Activated CD4-positive, alpha-beta T cell treated with anti-CD3 and anti-CD28 coated beads for 36 hours (primary cell): ENCODE measurements around the gene POM121. TPM values are rescaled to one million over a fixed set of nuclear protein-coding genes. Genes with fewer than 3 reads are reported as not detected.
A peak's percentile ranks its signal among the peaks of the same experiment; 100 is the strongest.
"Not testable (repeated sequence)": the region's sequence is repeated elsewhere in the genome, so short reads cannot be mapped to it uniquely, and the experiment has no call there.

ENCODE experiments used
- ATAC-seq: fragments of 200-7000 bp; cut with Tn5 transposase; one replicate; pipeline ENCODE4 v1.10.0; 2021; ENCODE audit warnings: mild to moderate bottlenecking, moderate library complexity
- CTCF ChIA-PET: fragments of 350-600 bp; sonication (Branson Sonifier 250); formaldehyde crosslinking; loops from one replicate; lab custom pipeline; 2021; ENCODE audit warnings: antibody characterized with exemption; lab: Charles Lee
- POLR2A ChIA-PET: fragments of 350-600 bp; sonication (Branson Sonifier 250); formaldehyde crosslinking; loops from one replicate; lab custom pipeline; 2021; ENCODE audit warnings: antibody characterized with exemption, inconsistent platforms; lab: Charles Lee
- DNase-seq: peaks from one replicate; pipeline ENCODE4 v3.0.0-alpha.2; 2020
- H3K27ac Mint-ChIP-seq: one replicate; pipeline ENCODE4 v1.8.0; 2021; ENCODE audit warnings: mixed read lengths
- H3K27me3 Mint-ChIP-seq: one replicate; pipeline ENCODE4 v1.8.0; 2021; ENCODE audit warnings: mixed read lengths
- H3K36me3 Mint-ChIP-seq: one replicate; pipeline ENCODE4 v1.8.0; 2021; ENCODE audit warnings: low read depth, mixed read lengths
- H3K4me1 Mint-ChIP-seq: one replicate; pipeline ENCODE4 v1.8.0; 2021; ENCODE audit warnings: mixed read lengths
- H3K4me3 Mint-ChIP-seq: one replicate; pipeline ENCODE4 v1.8.0; 2021; ENCODE audit warnings: mild to moderate bottlenecking, moderate library complexity, mixed read lengths
- H3K9me3 Mint-ChIP-seq: one replicate; pipeline ENCODE4 v1.8.0; 2021; ENCODE audit warnings: low read depth, mixed read lengths
- intact Hi-C, 2 experiments: fragments of 100-400 bp; cut with DNase I in 1 of 2; cut with micrococcal nuclease in 1 of 2; formaldehyde crosslinking; loops; one replicate each; pipeline versions ENCODE4 v1.14.2 to v1.15.1; 2022 to 2024; cut with DNase I, micrococcal nuclease
- total RNA-seq, 2 experiments: library from RNA; stranded (reverse); gene quantifications; one replicate each; pipeline ENCODE4 v1.2.3, GENCODE V29; 2021

The POM121 gene
- total RNA-seq, 2 experiments from 2014 or later, result 62.2 to 67.4 TPM

- POLR2A ChIA-PET, ATAC-seq, H3K36me3 Mint-ChIP-seq, CTCF ChIA-PET, H3K27me3 Mint-ChIP-seq, H3K27ac Mint-ChIP-seq, intact Hi-C loops, DNase-seq, H3K4me1 Mint-ChIP-seq, H3K9me3 Mint-ChIP-seq, H3K4me3 Mint-ChIP-seq: not testable (repeated sequence)
These were observed 24.8 kb downstream of the POM121 start for GRCh38 chr7:72949686-72950085.

DNA sequence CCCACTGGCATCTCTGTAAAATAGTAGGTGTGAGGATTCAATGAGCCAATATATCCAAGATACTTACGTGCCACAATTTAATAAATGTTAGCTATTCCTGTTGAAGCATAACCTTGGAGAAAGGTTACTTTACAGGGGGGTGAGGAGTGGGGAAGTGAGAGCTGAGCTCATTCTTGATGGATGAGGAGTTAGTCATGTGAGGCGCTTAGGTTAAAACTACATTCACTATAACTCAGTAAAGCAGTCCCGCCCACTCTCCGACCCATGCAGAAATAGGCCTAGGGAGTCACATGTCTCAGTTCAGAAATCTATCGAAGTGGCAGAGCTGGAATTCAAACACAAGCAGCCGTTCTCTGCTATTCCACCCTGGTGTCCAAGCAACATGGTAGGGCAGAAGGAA lies 25.5 kb downstream of the POM121 start:
- intact Hi-C loops, H3K36me3 Mint-ChIP-seq, H3K4me1 Mint-ChIP-seq, H3K9me3 Mint-ChIP-seq, ATAC-seq, H3K27ac Mint-ChIP-seq, H3K27me3 Mint-ChIP-seq, POLR2A ChIA-PET, H3K4me3 Mint-ChIP-seq, DNase-seq, CTCF ChIA-PET: not testable (repeated sequence)

DNA sequence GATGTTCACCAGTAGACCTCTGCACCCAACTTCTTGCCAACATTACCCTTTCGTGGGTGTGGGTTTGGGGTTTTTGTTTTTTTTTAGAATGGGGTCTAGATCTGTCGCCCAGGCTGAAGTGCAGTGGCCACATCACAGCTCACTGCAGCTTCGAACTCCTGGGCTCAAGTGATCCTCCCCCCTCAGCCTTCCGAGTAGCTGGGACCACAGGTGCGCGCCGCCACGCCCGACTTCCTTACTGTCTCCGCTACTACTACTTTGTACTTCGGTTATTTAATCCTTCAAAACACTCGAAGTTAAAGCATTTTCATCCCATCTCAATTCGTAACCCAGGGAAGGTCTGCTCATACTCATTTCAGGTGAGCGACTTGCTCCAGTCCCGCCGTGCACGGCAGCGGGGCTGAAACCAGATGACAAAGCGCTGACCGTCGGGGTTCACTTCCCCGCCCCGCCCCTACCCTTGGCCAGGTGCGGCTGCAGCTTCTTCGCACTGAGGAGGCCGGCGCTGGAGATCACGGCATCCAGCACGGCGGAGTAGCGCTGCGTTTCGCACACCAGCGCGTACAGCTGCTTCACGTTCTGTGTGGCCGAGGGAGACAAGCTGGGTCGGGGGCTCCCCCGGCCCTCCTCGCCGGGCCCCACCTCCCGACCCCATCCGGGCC lies 29.1 kb downstream of the POM121 start:
- H3K4me3 Mint-ChIP-seq, H3K27ac Mint-ChIP-seq, DNase-seq, H3K36me3 Mint-ChIP-seq, H3K27me3 Mint-ChIP-seq, POLR2A ChIA-PET, CTCF ChIA-PET, H3K9me3 Mint-ChIP-seq, H3K4me1 Mint-ChIP-seq, intact Hi-C loops: not testable (repeated sequence)
- peak; percentile 53 for ATAC-seq

DNA sequence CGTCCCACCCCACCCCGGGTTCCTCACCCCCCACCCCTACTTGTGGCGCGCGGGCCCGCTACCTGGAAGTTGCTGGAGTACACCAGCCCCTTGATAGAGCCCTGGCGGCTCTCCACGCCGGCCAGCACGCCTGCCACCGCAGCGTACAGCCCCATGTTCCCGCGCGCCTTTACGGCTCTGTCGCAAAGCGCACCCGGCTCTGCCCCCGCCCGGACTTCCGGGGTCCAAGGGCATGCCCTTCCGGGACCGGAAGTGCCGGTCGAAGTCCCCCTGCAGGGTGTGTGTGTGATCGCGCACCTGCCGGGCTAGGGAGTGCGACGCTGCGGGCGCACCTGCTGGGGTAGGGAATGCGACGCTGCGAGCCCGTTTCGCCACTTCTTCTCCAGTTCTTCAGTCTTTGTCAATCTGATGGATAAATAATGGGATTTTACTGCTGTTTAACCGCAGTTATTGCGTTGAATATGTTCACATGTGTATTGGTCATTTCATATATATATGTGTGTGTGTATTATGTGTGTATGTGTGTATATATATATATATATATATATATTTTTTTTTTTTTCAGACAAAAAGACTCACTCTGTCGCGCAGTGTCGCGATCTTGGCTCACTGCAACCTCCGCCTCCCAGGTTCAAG lies 29.8 kb downstream of the POM121 start:
- ATAC-seq, result peak; percentile 94
- POLR2A ChIA-PET, DNase-seq, H3K36me3 Mint-ChIP-seq, intact Hi-C loops, CTCF ChIA-PET, H3K4me1 Mint-ChIP-seq, H3K27me3 Mint-ChIP-seq, H3K9me3 Mint-ChIP-seq: not testable (repeated sequence)
- Mint-ChIP-seq H3K27ac (peak overlapping the region; percentile 63), H3K4me3 (peak overlapping the region; percentile 60)

GRCh38 chr7:72960029-72960428 lies 35.1 kb downstream of the POM121 start:
- H3K27ac Mint-ChIP-seq, ATAC-seq, POLR2A ChIA-PET, DNase-seq, intact Hi-C loops, H3K9me3 Mint-ChIP-seq, H3K4me3 Mint-ChIP-seq, H3K36me3 Mint-ChIP-seq, H3K27me3 Mint-ChIP-seq, CTCF ChIA-PET, H3K4me1 Mint-ChIP-seq: not testable (repeated sequence)

DNA sequence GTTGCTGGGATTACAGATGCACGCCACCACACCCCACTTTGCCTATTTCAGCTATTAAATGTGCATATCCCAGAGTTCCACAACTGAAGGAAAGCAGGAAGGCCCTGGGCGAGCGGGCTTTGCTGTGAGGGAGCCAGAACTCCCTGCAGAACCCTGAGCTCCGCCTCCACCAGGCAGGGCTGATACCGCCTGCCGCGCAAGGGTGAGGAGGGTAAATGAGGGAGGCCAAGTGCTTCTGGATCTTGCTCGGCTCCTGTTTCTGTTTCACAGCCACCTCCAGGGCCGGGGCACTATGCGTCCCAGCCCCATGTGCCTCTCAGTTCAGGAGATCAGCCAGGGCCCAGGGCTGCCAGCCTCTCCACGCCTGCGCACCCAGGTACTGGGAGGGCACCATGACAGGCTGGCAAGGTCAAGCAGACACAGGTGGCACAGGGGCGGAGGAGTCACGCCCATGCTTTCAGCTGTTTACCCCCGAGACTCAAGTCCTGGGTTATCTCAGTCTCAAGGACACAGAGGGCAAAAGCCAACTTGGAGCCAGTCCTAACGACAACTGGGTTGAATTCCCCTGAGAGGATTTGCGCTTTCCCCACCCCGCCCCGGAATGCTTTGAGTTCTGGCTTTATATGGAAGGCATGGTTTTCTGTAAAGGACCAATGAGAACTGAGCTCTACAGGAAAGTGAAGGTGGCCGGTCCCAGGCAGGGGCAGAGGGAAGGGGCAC lies 35.9 kb downstream of the POM121 start:
- CTCF ChIA-PET, intact Hi-C loops, H3K36me3 Mint-ChIP-seq, H3K4me1 Mint-ChIP-seq, H3K4me3 Mint-ChIP-seq, H3K9me3 Mint-ChIP-seq, H3K27ac Mint-ChIP-seq, DNase-seq, POLR2A ChIA-PET, H3K27me3 Mint-ChIP-seq, ATAC-seq: not testable (repeated sequence)

DNA sequence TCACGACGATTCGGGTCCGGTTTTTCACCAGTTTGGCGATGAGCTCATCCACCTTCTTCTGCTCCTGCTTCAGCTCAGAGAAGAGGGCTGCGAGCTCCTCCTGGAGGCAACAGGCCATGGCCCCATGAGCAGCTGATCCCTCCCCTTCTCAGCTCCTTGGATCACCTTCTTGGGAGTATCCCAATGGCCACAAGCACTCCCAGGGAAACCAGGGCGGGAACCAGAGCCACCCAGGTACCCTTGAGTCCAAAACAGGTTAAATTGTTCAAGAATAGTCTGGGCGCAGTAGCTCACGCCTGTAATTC lies 36.4 kb downstream of the POM121 start:
- ATAC-seq, H3K4me1 Mint-ChIP-seq, H3K27ac Mint-ChIP-seq, CTCF ChIA-PET, H3K4me3 Mint-ChIP-seq, H3K27me3 Mint-ChIP-seq, H3K9me3 Mint-ChIP-seq, POLR2A ChIA-PET, DNase-seq, H3K36me3 Mint-ChIP-seq, intact Hi-C loops: not testable (repeated sequence)

GRCh38 chr7:72963056-72963455 lies 38.2 kb downstream of the POM121 start:
- not testable (repeated sequence) for H3K27ac Mint-ChIP-seq

GRCh38 chr7:72965186-72965975 lies 40.5 kb downstream of the POM121 start:
- CTCF ChIA-PET, H3K4me1 Mint-ChIP-seq, DNase-seq, H3K36me3 Mint-ChIP-seq, H3K27ac Mint-ChIP-seq, POLR2A ChIA-PET, H3K9me3 Mint-ChIP-seq, H3K4me3 Mint-ChIP-seq, intact Hi-C loops, H3K27me3 Mint-ChIP-seq: not testable (repeated sequence)
- ATAC-seq, result peak; percentile 84

More at GRCh38 chr7:72963056-72963455, 38.2 kb downstream of the POM121 start:
- ATAC-seq, H3K9me3 Mint-ChIP-seq, H3K4me1 Mint-ChIP-seq, H3K27me3 Mint-ChIP-seq, CTCF ChIA-PET, DNase-seq, H3K36me3 Mint-ChIP-seq, H3K4me3 Mint-ChIP-seq, POLR2A ChIA-PET, intact Hi-C loops: not testable (repeated sequence)

- intact Hi-C loops, H3K4me3 Mint-ChIP-seq, H3K36me3 Mint-ChIP-seq, CTCF ChIA-PET, DNase-seq, H3K9me3 Mint-ChIP-seq, H3K4me1 Mint-ChIP-seq, H3K27me3 Mint-ChIP-seq, H3K27ac Mint-ChIP-seq, ATAC-seq, POLR2A ChIA-PET: not testable (repeated sequence)
These were observed 42.0 kb downstream of the POM121 start for GRCh38 chr7:72966892-72967291.

GRCh38 chr7:72968980-72969516 lies 44.2 kb downstream of the POM121 start, which contains the start of gene TRIM74:
Gene TRIM74 (minus strand): TSS chr7:72969466. CDS start chr7:72966157, 3,309 bp downstream.
- H3K27me3 Mint-ChIP-seq, POLR2A ChIA-PET: not testable (repeated sequence)

More at GRCh38 chr7:72968980-72969516, 44.2 kb downstream of the POM121 start, which contains the start of gene TRIM74:
- H3K36me3 Mint-ChIP-seq, ATAC-seq, intact Hi-C loops, H3K9me3 Mint-ChIP-seq, H3K27ac Mint-ChIP-seq, H3K4me1 Mint-ChIP-seq, DNase-seq, CTCF ChIA-PET, H3K4me3 Mint-ChIP-seq: not testable (repeated sequence)
